Hematopoietic multipotent progenitor cell (in vitro differentiated cells): ENCODE results near the gene NOTCH1. TPM values are rescaled to one million over a fixed set of nuclear protein-coding genes. Genes with fewer than 3 reads are reported as not detected.

Experiments used
- DNase-seq, 3 donors: peaks; one replicate each; pipeline ENCODE4 v3.0.0-alpha.2; 2011 to 2015; ENCODE audit warnings: low read depth in 2 of 3, low spot score in 2 of 3
- total RNA-seq: library from RNA; depleted of rRNA; stranded (reverse); fragments of >200 nt; gene quantifications from one replicate; pipeline ENCODE4 v1.2.3, GENCODE V29; 2012

The NOTCH1 gene
- total RNA-seq, 1 donor, result 190 TPM

- no peak for DNase-seq
Observed at GRCh38 chr9:136522314-136523237, 23.3 kb downstream of the NOTCH1 start.

GRCh38 chr9:136521537-136521936 lies 24.3 kb downstream of the NOTCH1 start:
- DNase-seq, result no peak

- DNase-seq, result no peak
Observed at GRCh38 chr9:136520053-136520540, 25.8 kb downstream of the NOTCH1 start.

GRCh38 chr9:136519263-136520052 lies 26.4 kb downstream of the NOTCH1 start:
- DNase-seq, result no peak

GRCh38 chr9:136518623-136519022 lies 27.2 kb downstream of the NOTCH1 start:
- no peak for DNase-seq

- DNase-seq, result no peak
Observed at GRCh38 chr9:136517950-136518349, 27.9 kb downstream of the NOTCH1 start.

- no peak for DNase-seq
Observed at GRCh38 chr9:136517012-136517743, 28.7 kb downstream of the NOTCH1 start.

GRCh38 chr9:136516191-136516654 lies 29.6 kb downstream of the NOTCH1 start:
- no peak for DNase-seq

- no peak for DNase-seq
Observed at GRCh38 chr9:136515276-136515675, 30.6 kb downstream of the NOTCH1 start.

GRCh38 chr9:136514022-136514714 lies 31.7 kb downstream of the NOTCH1 start:
- DNase-seq, result no peak

- DNase-seq, result no peak
Observed at GRCh38 chr9:136513191-136513590, 32.7 kb downstream of the NOTCH1 start.

GRCh38 chr9:136512651-136513071 lies 33.2 kb downstream of the NOTCH1 start:
- no peak for DNase-seq

GRCh38 chr9:136511670-136512592 lies 33.9 kb downstream of the NOTCH1 start:
- no peak for DNase-seq

- no peak for DNase-seq
Observed at GRCh38 chr9:136511144-136511669, 34.6 kb downstream of the NOTCH1 start.

- no peak for DNase-seq
Observed at GRCh38 chr9:136510561-136510960, 35.3 kb downstream of the NOTCH1 start.

- DNase-seq, result no peak
Observed at GRCh38 chr9:136509549-136509948, 36.3 kb downstream of the NOTCH1 start.

- DNase-seq, result no peak
Observed at GRCh38 chr9:136508729-136509500, 36.9 kb downstream of the NOTCH1 start.

GRCh38 chr9:136507992-136508375 lies 37.9 kb downstream of the NOTCH1 start:
- DNase-seq, result no peak
